ENCODE results near the gene RBM19. TPM values are rescaled to one million over a fixed set of nuclear protein-coding genes. Genes with fewer than 3 reads are reported as not detected.
A peak's percentile ranks its signal among the peaks of the same experiment; 100 is the strongest.

The RBM19 gene
- total and polyA plus RNA-seq, 9 donors: 11.6 to 44.0 (median 33.9) TPM

DNA sequence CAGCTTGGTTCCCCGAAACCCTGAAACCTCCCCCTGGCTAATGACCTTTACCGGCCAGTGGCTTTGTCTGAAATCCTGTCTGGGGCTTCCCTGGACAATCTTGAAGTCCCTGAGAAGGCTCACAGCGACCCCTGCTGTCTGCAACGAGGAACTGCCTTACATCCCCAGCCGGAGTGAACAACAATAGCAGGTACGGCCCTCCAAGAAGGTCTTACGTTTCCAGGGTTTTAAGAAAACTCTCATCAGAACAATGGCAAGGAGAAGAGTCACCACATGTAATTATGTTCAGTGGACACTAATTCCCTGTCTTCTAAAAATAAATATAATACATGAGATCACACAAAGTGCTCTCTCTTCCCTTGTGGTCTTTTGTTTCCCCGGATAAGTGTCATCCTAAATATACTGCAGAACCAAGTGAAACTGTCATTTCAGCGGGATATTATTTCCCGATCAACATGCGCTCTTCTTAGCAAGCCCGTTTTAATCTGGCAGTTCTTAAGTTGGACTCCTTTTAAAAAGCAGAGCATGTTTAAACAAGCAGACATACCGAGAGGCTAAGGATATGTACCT, 53.3 kb downstream of the RBM19 start:
- WGBS, 3 donors: 53 to 57% (median 57%) methylated on average over 13 of the region's 13 CpGs
- H3K9me3 ChIP-seq: no peaks in the 10 kb centered on the region
- H3K27ac ChIP-seq: no peak overlapping the region
- H3K4me1 ChIP-seq (ENCODE audit: insufficient read depth): no peaks in the 10 kb centered on the region
- H3K36me3 ChIP-seq: no peaks in the 10 kb centered on the region
- intact Hi-C loops (cut with DNase I): loop anchor here in 2 of 4 donors (10.0 kb wide), 2 partner anchors 448 to 718 kb away; no protein-coding TSS in a partner anchor
- no peaks in the 10 kb centered on the region for H3K27me3 ChIP-seq
- H3K4me3 ChIP-seq: no peak overlapping the region
- TF ChIP-seq POLR2A (IDR thresholded peaks at IDR 0.05) (no peak), EP300 (IDR thresholded peaks at IDR 0.05) (no peak)
- TF ChIP-seq, protein P1, sequence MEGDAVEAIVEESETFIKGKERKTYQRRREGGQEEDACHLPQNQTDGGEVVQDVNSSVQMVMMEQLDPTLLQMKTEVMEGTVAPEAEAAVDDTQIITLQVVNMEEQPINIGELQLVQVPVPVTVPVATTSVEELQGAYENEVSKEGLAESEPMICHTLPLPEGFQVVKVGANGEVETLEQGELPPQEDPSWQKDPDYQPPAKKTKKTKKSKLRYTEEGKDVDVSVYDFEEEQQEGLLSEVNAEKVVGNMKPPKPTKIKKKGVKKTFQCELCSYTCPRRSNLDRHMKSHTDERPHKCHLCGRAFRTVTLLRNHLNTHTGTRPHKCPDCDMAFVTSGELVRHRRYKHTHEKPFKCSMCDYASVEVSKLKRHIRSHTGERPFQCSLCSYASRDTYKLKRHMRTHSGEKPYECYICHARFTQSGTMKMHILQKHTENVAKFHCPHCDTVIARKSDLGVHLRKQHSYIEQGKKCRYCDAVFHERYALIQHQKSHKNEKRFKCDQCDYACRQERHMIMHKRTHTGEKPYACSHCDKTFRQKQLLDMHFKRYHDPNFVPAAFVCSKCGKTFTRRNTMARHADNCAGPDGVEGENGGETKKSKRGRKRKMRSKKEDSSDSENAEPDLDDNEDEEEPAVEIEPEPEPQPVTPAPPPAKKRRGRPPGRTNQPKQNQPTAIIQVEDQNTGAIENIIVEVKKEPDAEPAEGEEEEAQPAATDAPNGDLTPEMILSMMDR (IDR thresholded peaks at IDR 0.05): peak; percentile 47 to 63 (median 56)
- peak; percentile 34 to 78 (median 62) for DNase-seq

DNA sequence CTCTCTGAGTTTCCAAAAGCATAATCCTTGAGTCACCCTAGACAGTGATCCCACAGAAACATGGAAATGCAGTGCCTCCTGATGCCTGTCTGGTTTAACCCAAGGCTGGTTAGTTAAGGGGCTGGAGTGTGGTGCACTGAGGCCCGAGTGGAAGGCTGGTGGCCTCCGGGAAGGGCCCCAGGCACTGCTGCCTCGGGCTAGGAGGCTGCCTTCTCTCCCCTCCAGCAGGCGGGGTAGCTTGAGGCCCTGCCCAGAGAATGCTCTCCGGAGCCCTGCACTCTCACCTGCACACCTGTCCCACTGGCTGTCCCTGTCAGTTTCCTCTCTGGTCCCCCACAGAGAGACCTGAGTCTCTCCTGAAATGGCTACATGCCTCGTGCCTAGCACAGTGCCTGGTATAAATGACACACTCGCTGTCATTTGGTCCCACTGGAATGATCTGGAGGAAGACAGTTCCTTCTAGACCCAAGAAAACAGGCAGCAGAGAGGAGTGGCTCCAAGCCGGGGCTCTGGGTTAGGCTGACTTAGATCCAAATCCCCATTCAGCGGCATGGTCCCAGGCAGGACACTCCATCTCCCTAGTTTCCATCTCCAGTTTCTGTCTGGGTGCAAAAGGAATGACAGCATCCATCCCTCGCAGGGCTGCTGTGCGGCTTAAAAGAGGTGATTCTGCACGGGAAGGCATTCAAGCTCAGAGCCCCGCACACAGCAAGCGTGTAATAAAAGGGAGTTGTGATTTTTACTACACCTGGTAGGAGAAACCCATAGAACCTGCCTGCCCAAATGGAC, 54.0 kb downstream of the RBM19 start:
- WGBS, 3 donors: 93 to 96% (median 95%) methylated on average over 14 of the region's 14 CpGs
- no peaks in the 10 kb centered on the region for H3K36me3 ChIP-seq
- H3K4me3 ChIP-seq: no peak overlapping the region
- no peak for DNase-seq
- intact Hi-C loops (cut with DNase I): loop anchor here in 2 of 4 donors (10.0 kb wide), 2 partner anchors 447 to 717 kb away; no protein-coding TSS in a partner anchor
- H3K4me1 ChIP-seq (ENCODE audit: insufficient read depth): no peaks in the 10 kb centered on the region
- H3K27me3 ChIP-seq: no peaks in the 10 kb centered on the region
- no peak overlapping the region for H3K27ac ChIP-seq
- H3K9me3 ChIP-seq: no peaks in the 10 kb centered on the region
- no peak for TF ChIP-seq POLR2A (IDR thresholded peaks at IDR 0.05)
- no peak for TF ChIP-seq EP300 (IDR thresholded peaks at IDR 0.05)
- TF ChIP-seq, protein P1 (IDR thresholded peaks at IDR 0.05): no peak

DNA sequence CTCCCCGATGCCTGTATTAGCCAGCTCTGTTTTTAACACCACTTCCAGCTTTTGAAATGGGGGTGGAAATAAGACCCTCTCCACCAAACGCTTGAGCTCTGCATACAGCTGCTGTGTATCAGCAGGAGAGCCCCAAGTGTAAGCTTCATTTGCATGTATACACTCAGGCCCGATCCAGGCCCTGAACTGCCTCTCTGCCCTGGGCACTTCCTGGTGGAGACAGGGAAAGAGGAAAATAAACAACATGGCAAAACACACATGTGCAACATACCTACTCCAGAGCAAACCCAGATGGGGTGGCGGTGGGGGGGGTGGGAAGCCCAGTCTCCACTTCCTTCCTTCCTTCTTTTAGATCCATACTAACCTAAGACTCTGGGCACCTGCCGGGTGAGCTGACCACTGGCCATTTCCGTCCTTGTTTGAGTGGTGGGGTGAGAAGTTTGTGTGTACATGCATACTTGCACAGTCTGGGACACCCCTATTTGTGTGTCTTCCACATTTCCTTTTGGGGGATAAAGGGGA, 55.3 kb downstream of the RBM19 start:
- H3K27me3 ChIP-seq: no peaks in the 10 kb centered on the region
- DNase-seq: no peak
- no peak overlapping the region for H3K27ac ChIP-seq
- H3K4me3 ChIP-seq: no peak overlapping the region
- 82 to 86% (median 84%) methylated on average over 6 of the region's 6 CpGs for WGBS, 3 donors
- H3K36me3 ChIP-seq: no peaks in the 10 kb centered on the region
- TF ChIP-seq EP300 (IDR thresholded peaks at IDR 0.05): no peak
- TF ChIP-seq, protein P1 (IDR thresholded peaks at IDR 0.05): no peak
- no peak for TF ChIP-seq POLR2A (IDR thresholded peaks at IDR 0.05)
- no peaks in the 10 kb centered on the region for H3K4me1 ChIP-seq (ENCODE audit: insufficient read depth)
- intact Hi-C loops (cut with DNase I): loop anchor here in 2 of 4 donors (10.0 kb wide), 2 partner anchors 446 to 716 kb away; no protein-coding TSS in a partner anchor
- H3K9me3 ChIP-seq: no peaks in the 10 kb centered on the region

DNA sequence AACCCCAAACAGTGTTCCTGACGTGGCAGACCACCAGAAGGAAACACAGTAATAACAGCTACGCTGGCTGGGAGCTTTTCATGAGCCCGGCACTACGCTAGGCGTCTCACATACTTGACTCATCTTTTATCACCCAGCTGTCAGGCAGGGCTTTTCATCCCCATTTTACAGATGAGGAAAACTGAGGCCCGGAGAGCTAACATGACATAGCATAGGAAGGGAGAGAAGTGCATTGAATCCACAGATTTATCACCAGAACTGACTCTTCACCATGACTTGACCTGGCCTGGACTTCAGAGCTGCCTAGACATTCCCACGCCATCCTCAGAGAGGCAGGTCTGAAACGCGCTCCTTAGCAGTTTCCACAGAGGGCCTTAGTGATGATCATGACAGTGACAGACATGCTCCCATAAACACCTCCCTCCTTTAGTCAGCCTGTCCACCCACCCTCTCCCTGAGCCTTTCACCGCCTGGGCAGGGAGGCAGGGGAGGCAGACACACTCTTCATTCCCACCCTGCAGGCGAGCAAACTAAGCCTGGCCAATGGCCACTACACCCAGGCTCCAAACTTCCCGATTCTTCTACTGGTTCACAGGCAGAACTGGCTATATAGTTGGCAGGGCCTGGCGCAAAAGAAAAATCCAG, 56.2 kb downstream of the RBM19 start:
- Histone ChIP-seq H3K27ac (no peak overlapping the region), H3K4me3 (no peak overlapping the region), H3K36me3 (no peaks in the 10 kb centered on the region), H3K4me1 (ENCODE audit: insufficient read depth) (no peaks in the 10 kb centered on the region), H3K9me3 (no peaks in the 10 kb centered on the region), H3K27me3 (no peaks in the 10 kb centered on the region)
- TF ChIP-seq POLR2A (IDR thresholded peaks at IDR 0.05): no peak
- no peak for TF ChIP-seq EP300 (IDR thresholded peaks at IDR 0.05)
- TF ChIP-seq, protein P1 (IDR thresholded peaks at IDR 0.05): no peak
- WGBS, 3 donors: 96 to 98% (median 97%) methylated on average over 13 of the region's 13 CpGs
- DNase-seq: no peak
- intact Hi-C loops (cut with DNase I): loop anchor here in 2 of 4 donors (10.0 kb wide), 2 partner anchors 445 to 715 kb away; no protein-coding TSS in a partner anchor
